LNCAP (cell line): ENCODE measurements around the gene ARL15.

Experiments
- CTCF ChIP-seq: fragments of 450-650 bp; IDR thresholded peaks from 2 replicates; pipeline ENCODE4 v1.5.1; 2017; ENCODE audit warnings: mild to moderate bottlenecking

ARL15 gene

GRCh38 chr5:54263447-54263846, 46.9 kb downstream of the ARL15 start:
- no peak for TF ChIP-seq CTCF

GRCh38 chr5:54261596-54261995, 48.8 kb downstream of the ARL15 start:
- TF ChIP-seq CTCF: no peak

GRCh38 chr5:54259981-54260380, 50.4 kb downstream of the ARL15 start:
- no peak for TF ChIP-seq CTCF

GRCh38 chr5:54259090-54259489, 51.3 kb downstream of the ARL15 start:
- no peak for TF ChIP-seq CTCF

GRCh38 chr5:54257366-54258118, 52.8 kb downstream of the ARL15 start:
- TF ChIP-seq CTCF: no peak

GRCh38 chr5:54254482-54255198, 55.7 kb downstream of the ARL15 start:
- peak; percentile 66 for TF ChIP-seq CTCF

- no peak for TF ChIP-seq CTCF
These were observed 58.4 kb downstream of the ARL15 start for GRCh38 chr5:54251981-54252380.
